ENCODE measurements around the gene KCND2.

GRCh38 chr7:120260111-120260510, 12.9 kb upstream of the KCND2 start:
- no peak for TF ChIP-seq CTCF (conservative IDR thresholded peaks at IDR 0.05; ENCODE audit: low read depth, low read length)
- TF ChIP-seq EZH2 (IDR thresholded peaks at IDR 0.05; ENCODE audit: low read length, unreplicated experiment), result no peak
- no peak for TF ChIP-seq EZH2phosphoT487 (IDR thresholded peaks at IDR 0.05; ENCODE audit: borderline replicate concordance, low read length)

Measured in PC-3 (cell line).